Sciatic nerve (tissue), 2 donors: ENCODE data around the gene DAGLA. TPM values are rescaled to one million over a fixed set of nuclear protein-coding genes. Genes with fewer than 3 reads are reported as not detected.

Source experiments
- ATAC-seq: fragments of 200-7000 bp; cut with Tn5 transposase; one replicate; pipeline ENCODE4 v1.9.1; 2020; ENCODE audit warnings: mild to moderate bottlenecking, moderate library complexity
- DNase-seq: peaks from one replicate; pipeline ENCODE4 v3.0.0-alpha.2; 2020; ENCODE audit warnings: low spot score
- intact Hi-C: fragments of 100-400 bp; cut with DNase I; formaldehyde crosslinking; loops from one replicate; pipeline ENCODE4 v1.14.2; 2022
- total RNA-seq: library from RNA; stranded (reverse); fragmentation: NEBNext Ultra II Directional; extraction: Animal tissue kit (Norgen Biotek cat#: 25700); gene quantifications from one replicate; pipeline ENCODE4 v1.2.1, GENCODE V29; 2021
- donor health status: DM: no; HTN: no; CAD: no.
- donor health status: DM: no; HTN: no; CAD: no.

Gene DAGLA
- total RNA-seq, 1 donor from 2014 or later, result 4.8 TPM

DNA sequence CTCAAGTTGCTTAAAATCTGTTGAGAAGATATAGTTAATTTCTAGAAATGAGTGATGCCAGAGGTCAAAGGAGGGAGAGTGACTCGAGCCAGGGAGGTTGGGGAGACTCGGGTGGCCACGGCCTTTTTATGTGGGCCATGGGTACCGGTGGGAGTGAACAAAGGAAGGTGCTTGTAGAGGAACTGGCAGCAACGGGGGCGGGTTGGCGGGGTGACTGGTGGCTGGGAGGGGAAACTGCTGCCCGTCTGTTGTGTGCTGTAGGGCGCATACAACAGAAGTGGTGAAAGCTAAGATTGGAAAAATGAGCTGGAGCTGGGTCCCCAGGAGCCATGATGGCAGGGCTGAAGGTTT lies 5.4 kb downstream of the DAGLA start:
- intact Hi-C loops, result no loop called here
- ATAC-seq (no peak), DNase-seq (no peak)

GRCh38 chr11:61686066-61686465 lies 5.9 kb downstream of the DAGLA start:
- ATAC-seq (no peak), DNase-seq (no peak)
- intact Hi-C loops, result no loop called here

GRCh38 chr11:61686469-61686868 lies 6.3 kb downstream of the DAGLA start:
- ATAC-seq (no peak), DNase-seq (no peak)
- intact Hi-C loops, result no loop called here

DNA sequence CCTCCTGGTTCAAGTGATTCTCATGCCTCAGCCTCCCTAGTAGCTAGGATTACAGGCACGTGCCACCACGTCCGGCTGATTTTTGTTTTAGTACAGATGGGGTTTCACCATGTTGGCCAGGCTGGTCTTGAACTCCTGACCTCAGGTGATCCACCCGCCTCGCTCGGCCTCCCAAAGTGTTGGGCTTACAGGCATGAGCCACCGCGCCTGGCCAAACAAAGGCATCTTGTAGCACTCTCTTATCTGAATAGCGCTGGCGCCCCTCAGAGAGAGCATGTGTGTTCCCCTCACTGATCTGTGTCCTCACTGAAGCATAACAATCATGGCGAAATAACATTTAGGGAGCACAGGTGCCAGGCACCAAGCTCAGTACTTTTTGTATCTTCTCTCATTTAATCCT lies 7.2 kb downstream of the DAGLA start:
- intact Hi-C loops, result no loop called here
- ATAC-seq, result no peak
- DNase-seq, result no peak

GRCh38 chr11:61688365-61689163 lies 8.4 kb downstream of the DAGLA start:
- ATAC-seq (peak; percentile 85), DNase-seq (no peak)
- intact Hi-C loops, result no loop called here

- ATAC-seq, result no peak
These were observed 8.9 kb downstream of the DAGLA start for GRCh38 chr11:61689164-61689496.

GRCh38 chr11:61690706-61691379 lies 10.7 kb downstream of the DAGLA start:
- ATAC-seq (no peak), DNase-seq (no peak)
- intact Hi-C loops, result no loop called here

More at GRCh38 chr11:61689164-61689496, 8.9 kb downstream of the DAGLA start:
- intact Hi-C loops, result no loop called here
- DNase-seq, result no peak

DNA sequence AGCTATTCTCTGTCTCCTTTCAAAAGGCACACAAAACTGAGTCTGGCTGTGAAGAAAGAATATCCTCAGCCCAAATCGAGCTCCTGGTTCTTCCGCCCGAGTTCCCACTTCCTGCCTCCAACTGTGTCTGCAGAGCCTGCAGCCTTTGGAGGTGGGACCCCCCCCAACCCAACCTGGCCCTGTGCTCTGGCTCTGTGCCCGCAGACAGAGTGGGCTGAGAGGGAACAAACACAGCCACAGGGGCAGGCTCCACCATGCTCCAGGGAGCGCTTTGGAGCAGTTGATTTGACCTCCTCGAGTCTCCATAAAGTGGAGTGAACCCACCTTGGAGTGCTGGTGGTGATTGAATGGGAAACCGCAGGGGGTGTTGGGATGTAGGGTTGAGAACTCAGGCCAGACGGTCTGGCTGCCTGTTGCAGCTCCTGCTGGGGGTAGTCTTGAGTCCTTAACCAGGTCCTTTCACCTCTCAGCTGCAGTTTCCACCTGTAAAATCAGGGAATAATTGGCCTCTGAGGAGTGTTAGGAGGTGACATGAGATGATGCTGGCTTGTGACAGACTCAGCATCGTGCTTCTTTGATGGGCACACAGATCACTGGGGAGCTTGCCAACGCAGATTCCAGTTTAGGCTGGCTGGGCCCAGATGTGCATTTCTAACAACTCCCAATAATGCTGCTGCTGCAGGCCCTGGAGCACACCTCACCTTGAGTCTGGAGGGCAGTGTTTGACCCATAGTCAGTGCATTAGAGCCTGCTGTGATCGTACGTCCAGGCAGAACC lies 11.4 kb downstream of the DAGLA start:
- ATAC-seq (no peak), DNase-seq (no peak)
- intact Hi-C loops, result no loop called here

- no peak for DNase-seq
- intact Hi-C loops, result no loop called here
- ATAC-seq, result no peak
These were observed 13.9 kb downstream of the DAGLA start for GRCh38 chr11:61693922-61694601.

- no peak for ATAC-seq
- intact Hi-C loops, result no loop called here
- no peak for DNase-seq
These were observed 14.4 kb downstream of the DAGLA start for GRCh38 chr11:61694602-61694939.

DNA sequence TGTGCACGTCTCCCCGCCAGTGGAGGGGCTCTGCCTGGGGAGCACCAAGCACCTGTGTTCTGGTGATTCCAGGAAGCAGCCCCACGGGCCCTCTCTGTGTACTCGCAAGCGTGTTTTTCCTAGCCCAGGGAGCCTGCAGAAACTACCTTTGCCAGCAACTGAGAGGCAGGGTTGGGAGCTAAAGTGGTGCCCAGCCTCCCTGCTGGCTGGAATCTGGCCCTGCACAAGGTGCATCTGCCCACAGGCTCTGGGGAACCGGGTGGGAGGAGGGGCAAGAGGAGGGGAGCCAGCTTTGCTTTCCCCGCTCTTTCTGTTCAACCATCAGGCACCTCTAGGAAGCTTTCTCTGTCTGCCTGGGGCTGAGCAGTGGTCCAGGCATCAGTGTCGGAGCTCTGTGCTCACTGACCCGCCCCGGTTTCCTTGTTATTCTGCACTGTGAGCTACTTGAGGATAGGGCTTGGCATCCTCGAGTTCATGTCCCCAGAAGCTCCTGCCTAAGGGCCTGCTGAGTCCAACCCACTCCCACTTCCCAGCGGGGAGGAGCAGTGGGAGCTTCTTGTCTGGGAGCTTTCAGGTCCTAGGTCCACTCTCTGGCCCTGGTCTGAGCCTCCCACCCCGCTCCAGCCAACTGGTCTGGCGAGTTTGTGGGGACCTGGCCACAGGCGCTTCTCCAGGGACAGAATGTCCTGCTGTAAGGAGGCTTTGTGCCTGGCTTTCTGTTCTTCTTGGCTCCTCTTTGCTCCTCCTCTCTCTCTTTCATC lies 14.9 kb downstream of the DAGLA start:
- intact Hi-C loops, result no loop called here
- DNase-seq (no peak), ATAC-seq (peak; percentile 44)

DNA sequence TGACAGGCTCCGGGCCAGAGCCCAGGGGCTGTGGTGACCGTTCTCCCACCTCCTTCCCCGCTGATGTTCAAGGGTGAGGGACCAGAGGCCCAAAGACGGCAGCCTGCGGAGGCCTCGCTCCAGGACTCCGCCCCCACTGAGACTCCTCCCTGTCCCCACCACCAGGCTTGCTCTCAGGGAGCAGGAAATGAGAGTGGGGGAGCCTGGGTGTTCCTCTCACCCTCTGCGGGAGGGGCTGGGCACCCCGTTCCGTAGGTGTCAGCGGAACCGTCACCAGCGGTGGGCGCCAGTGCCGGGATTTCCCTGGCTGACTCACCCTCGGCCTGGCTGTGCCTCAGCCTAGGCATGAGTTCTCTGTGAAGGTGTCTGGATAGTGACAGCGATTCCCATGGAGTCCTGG lies 15.7 kb downstream of the DAGLA start:
- DNase-seq, result peak; percentile 82
- ATAC-seq, result peak; percentile 83
- intact Hi-C loops, result no loop called here

DNA sequence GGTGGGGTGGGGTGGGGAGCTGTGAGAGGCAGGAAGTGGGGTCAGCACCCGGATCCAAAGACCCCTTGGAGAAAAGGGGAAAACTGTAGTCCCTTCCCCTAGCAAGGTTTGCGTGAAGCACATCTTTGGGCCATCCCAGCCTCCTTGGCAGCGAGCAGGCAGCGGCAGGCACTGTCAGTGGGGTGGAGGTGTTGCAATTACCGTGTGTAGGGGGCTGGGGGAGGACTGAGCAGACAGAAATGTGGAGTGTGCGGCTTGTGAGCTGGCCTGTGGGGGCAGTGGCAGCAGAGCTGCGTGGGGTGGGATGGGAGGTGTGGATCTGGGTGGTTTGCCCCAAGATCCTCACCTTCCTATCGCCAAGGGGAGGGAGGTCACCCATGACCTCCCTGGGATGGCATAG lies 16.4 kb downstream of the DAGLA start:
- ATAC-seq (no peak), DNase-seq (no peak)
- intact Hi-C loops, result no loop called here

DNA sequence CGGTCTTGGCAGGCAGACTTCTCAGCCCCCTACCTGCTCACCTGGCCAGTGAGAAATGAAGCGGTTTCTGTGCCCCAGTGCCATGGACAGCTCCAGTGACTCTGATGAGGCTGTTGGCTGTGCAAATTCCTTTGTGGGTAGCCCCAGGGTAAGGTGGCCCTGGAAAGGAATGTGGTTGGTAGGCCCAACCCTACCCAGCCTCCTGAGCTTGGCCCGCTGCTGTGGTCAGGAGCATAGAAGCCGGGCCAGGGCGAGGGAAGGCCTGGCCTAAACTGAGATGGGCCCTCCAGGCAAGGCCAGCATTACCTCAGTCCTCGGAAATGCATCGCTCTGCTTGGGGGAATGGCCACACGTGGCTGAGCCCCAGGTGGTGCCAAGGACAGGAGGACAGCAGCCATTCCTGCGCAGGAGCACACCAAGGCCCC lies 16.9 kb downstream of the DAGLA start:
- DNase-seq (no peak), ATAC-seq (no peak)
- intact Hi-C loops, result no loop called here

DNA sequence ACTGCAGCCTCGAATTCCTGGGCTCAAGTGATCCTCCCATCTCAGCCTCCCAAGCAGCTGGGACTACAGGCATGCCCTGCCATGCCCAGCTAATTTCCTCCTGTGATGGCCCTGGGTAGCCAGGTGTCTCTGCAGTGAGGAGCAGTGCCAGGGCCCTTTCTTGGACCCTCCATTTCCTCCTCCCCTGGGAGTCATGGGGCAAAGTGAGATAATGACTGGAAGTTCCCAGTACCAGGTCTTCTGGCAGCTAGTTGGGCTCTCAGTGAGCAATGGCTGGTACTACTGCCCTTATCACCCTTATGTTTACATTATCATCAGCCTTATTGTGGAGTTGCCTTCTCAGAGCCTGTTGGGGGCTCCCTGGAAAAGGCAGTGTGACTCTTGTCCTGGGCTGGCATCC lies 17.6 kb downstream of the DAGLA start:
- intact Hi-C loops, result no loop called here
- ATAC-seq, result no peak
- DNase-seq, result no peak

DNA sequence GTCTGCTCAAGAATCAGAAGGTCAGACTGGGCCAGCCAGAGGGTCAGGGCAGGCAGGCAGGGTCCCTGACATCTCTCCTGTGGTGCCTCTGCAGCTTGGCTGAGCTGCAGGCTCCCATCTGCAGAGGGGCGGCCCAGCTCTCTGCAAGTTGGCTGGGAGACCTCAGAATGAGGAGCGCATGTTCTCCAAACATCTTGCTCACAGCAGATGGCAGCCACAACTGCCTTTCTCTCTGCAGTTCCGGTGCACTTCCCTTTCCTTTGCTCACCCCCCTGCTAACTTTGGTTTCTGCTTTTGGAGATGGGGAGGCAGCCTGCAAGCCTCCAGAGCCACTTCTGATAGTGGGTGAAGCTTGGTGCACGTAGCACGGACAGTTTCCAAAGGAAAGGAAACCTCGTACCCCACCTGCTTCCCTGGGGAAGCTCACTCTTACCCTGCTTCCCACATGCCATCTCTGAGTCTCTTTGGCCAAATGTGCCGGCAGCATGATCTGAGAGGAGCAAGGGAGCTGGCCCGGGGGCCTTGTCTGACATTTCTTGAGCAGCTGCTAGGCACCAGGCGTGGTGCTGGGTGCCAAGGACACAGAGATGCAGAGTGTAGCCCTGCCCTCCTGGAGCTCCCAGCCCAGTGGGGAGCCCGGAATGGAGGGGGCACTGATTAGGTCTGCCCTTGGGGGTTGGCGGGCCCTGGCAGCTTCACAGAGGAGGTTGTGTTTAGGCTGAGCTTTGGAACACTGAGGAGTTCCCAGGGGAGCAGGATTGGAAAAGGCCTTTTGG lies 18.2 kb downstream of the DAGLA start:
- ATAC-seq (no peak), DNase-seq (no peak)
- intact Hi-C loops, result no loop called here

DNA sequence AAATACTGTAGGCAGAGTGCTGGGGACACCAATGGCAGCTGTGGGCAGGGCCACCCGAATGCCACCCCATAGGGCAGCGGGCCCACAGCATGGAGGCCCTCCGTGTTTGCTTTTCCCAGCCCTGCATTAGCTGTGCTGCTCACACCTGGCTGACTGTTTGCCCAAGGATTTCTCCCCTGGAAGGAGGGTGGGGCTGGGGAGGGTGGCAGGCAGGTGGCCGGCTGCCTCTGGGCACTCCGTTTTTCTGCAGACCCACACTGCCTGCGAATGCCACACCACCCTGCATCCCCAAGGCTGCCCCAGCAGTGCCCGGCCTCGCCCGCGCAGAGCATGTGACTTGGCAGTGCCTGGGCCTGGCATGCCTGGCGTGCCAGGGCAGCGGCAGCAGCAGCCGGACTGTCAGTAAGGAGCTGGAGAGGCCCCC lies 19.6 kb downstream of the DAGLA start:
- intact Hi-C loops, result no loop called here
- peak; percentile 40 for ATAC-seq
- peak; percentile 75 for DNase-seq

DNA sequence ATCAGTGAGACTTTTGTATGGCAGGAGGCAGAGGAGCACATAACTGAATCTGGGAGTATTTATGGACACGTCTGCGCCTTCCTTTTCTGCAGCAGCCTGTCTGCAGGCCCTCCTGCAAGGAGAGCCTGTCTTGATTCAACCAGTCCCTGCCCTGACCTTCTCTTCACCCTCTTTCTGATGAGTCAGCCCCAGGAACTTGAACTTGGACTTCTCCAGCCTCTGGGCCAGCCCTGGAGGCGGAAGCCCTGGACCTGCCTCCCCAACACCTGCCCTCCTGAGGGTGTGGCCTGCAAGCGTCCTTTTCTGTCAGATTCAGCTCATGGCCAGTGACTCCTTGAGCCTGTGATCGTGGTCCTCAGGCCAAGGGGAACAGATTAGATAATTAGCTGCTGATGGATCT lies 20.0 kb downstream of the DAGLA start:
- intact Hi-C loops, result no loop called here

More for the DNA sequence above, 20.0 kb downstream of the DAGLA start:
- ATAC-seq (peak; percentile 27), DNase-seq (no peak)
